Neural cell (in vitro differentiated cells): Measurements from ENCODE around the gene AP2A2. TPM values are rescaled to one million over a fixed set of nuclear protein-coding genes. Genes with fewer than 3 reads are reported as not detected.

ENCODE experiments used
- H2AFZ ChIP-seq: fragments of 200-600, 300-800 bp; sonication (generic), shearing (Covaris generic); 2 replicates; pipeline ENCODE4 v1.6.0; 2014; ENCODE audit warnings: low read depth, mild to moderate bottlenecking, antibody characterized with exemption, low read length, moderate library complexity
- H3F3A ChIP-seq: fragments of 200-600 bp; shearing (Covaris generic); 2 replicates; pipeline ENCODE4 v1.6.1; 2016; ENCODE audit warnings: mild to moderate bottlenecking, moderate library complexity, mixed read lengths, antibody characterized with exemption, low read length; ENCODE audit not compliant: insufficient read depth, poor library complexity, severe bottlenecking
- H3K27ac ChIP-seq: fragments of 200-600, 300-800 bp; sonication (generic), shearing (Covaris generic); 2 replicates; pipeline ENCODE4 v1.5.1; 2014; ENCODE audit warnings: mild to moderate bottlenecking, low read length, moderate library complexity
- H3K27me3 ChIP-seq: fragments of 300-800, 200-600 bp; sonication (generic), shearing (Covaris generic); 2 replicates; pipeline ENCODE4 v1.6.0; 2014; ENCODE audit warnings: mild to moderate bottlenecking, low read depth, low read length, moderate library complexity; ENCODE audit not compliant: insufficient read depth
- H3K36me3 ChIP-seq: fragments of 300-800, 200-600 bp; sonication (generic), shearing (Covaris generic); 2 replicates; pipeline ENCODE4 v1.5.1; 2014; ENCODE audit warnings: mild to moderate bottlenecking, antibody characterized with exemption, low read length, moderate library complexity; ENCODE audit not compliant: insufficient read depth
- H3K4me2 ChIP-seq: fragments of 300-800, 200-600 bp; sonication (generic), shearing (Covaris generic); 2 replicates; pipeline ENCODE4 v1.6.0; 2014; ENCODE audit warnings: mild to moderate bottlenecking, low read length
- H3K4me3 ChIP-seq: fragments of 300-800, 200-600 bp; sonication (generic), shearing (Covaris generic); 2 replicates; pipeline ENCODE4 v1.5.1; 2014; ENCODE audit warnings: mild to moderate bottlenecking, low read length, moderate library complexity
- H3K79me2 ChIP-seq: fragments of 200-600 bp; shearing (Covaris generic); replicated peaks from 2 replicates; pipeline ENCODE4 v1.6.0; 2014; ENCODE audit warnings: mild to moderate bottlenecking, low read length, moderate library complexity; ENCODE audit not compliant: insufficient read depth
- H3K9ac ChIP-seq: fragments of 300-800, 200-600 bp; sonication (generic), shearing (Covaris generic); 2 replicates; pipeline ENCODE4 v1.6.1; 2016; ENCODE audit warnings: mild to moderate bottlenecking, low read length, mixed read lengths
- H3K9me2 ChIP-seq: fragments of 200-600 bp; shearing (Covaris generic); 2 replicates; pipeline ENCODE4 v1.6.1; 2016; ENCODE audit warnings: mild to moderate bottlenecking, low read length, mixed read lengths; ENCODE audit not compliant: insufficient read depth
- H3K9me3 ChIP-seq: fragments of 200-600, 300-800 bp; sonication (generic), shearing (Covaris generic); 2 replicates; pipeline ENCODE4 v1.6.1; 2016; ENCODE audit warnings: mild to moderate bottlenecking, mixed run types, low read length, moderate library complexity, mixed read lengths
- H4K20me1 ChIP-seq: fragments of 200-600 bp; shearing (Covaris generic); 2 replicates; pipeline ENCODE4 v1.6.1; 2016; ENCODE audit warnings: mild to moderate bottlenecking, mixed run types; ENCODE audit not compliant: insufficient read depth
- CTCF ChIP-seq: fragments of 450-650 bp; IDR thresholded peaks from 2 replicates; pipeline ENCODE4 v1.5.1; 2014; ENCODE audit warnings: antibody characterized with exemption, mild to moderate bottlenecking, moderate library complexity; ENCODE audit not compliant: poor library complexity, severe bottlenecking
- EP300 ChIP-seq: fragments of 450-650 bp; conservative IDR thresholded peaks from 2 replicates; pipeline ENCODE4 v1.6.1; 2014; ENCODE audit warnings: antibody characterized with exemption, mild to moderate bottlenecking, moderate library complexity; ENCODE audit not compliant: poor library complexity, severe bottlenecking
- EZH2 ChIP-seq: fragments of 200-600, 300-800 bp; shearing (Covaris generic), sonication (generic); IDR thresholded peaks from 2 replicates; pipeline ENCODE4 v1.6.1; 2014; ENCODE audit warnings: antibody characterized with exemption, low read length, borderline replicate concordance, mild to moderate bottlenecking; ENCODE audit not compliant: insufficient read depth, poor library complexity, severe bottlenecking
- MXI1 ChIP-seq: fragments of 450-650 bp; conservative IDR thresholded peaks from 2 replicates; pipeline ENCODE4 v1.6.1; 2014; ENCODE audit warnings: antibody characterized with exemption, mild to moderate bottlenecking; ENCODE audit not compliant: poor library complexity, severe bottlenecking
- POLR2AphosphoS5 ChIP-seq: IDR thresholded peaks from 2 replicates; pipeline ENCODE4 v1.6.1; 2012
- RAD21 ChIP-seq: fragments of 450-650 bp; conservative IDR thresholded peaks from 2 replicates; pipeline ENCODE4 v1.6.1; 2014; ENCODE audit warnings: antibody characterized with exemption, mild to moderate bottlenecking, moderate library complexity
- SMC3 ChIP-seq: fragments of 450-650 bp; conservative IDR thresholded peaks from 2 replicates; pipeline ENCODE4 v1.6.1; 2014; ENCODE audit warnings: antibody characterized with exemption, mild to moderate bottlenecking, moderate library complexity; ENCODE audit not compliant: poor library complexity
- TAF1 ChIP-seq: IDR thresholded peaks from 2 replicates; pipeline ENCODE4 v1.6.1; 2012; ENCODE audit warnings: low read depth
- polyA plus RNA-seq: library from polyadenylated mRNA; depleted of rRNA; stranded (reverse); fragments of >200 nt; gene quantifications from 2 replicates; pipeline ENCODE4 v1.2.3, GENCODE V29; 2014
- TF ChIP-seq, protein P1 (sequence below): IDR thresholded peaks from 2 replicates; pipeline ENCODE4 v1.6.1; 2012; ENCODE audit warnings: borderline replicate concordance

Gene AP2A2
- polyA plus RNA-seq, 1 donor from 2014 or later = 46.5 TPM

DNA sequence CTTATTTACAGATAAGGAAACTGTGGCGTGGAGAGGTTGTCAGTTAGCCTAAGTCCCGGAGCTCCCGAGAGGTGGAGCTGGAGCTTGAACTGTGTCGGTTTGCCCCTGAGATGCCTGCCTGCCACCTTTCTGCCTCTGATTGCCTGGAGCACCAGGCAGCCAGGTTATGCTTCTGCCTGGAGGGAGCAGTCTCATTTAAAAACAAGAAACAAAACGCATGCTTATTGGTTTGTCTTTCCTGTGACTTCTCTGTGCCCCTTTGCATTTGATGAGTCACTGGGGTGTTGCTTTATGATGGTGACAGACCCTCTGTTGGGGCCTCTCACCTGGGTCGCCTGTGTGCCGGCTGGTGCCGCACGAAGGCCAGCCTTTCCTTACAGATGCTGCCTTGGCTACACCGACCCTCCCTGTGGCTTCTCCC is 12.2 kb downstream of the AP2A2 start:
- no peaks in the 10 kb centered on the region for H3F3A ChIP-seq
- H3K9ac ChIP-seq = no peak overlapping the region

GRCh38 chr11:940496-941135 is 14.9 kb downstream of the AP2A2 start:
- Histone ChIP-seq H3K4me2 (no peak overlapping the region), H3K27ac (no peak overlapping the region)

More for the DNA sequence above, 12.2 kb downstream of the AP2A2 start:
- H3K4me2 ChIP-seq = no peak overlapping the region
- no peaks in the 10 kb centered on the region for H3K36me3 ChIP-seq
- TF ChIP-seq, protein P1, sequence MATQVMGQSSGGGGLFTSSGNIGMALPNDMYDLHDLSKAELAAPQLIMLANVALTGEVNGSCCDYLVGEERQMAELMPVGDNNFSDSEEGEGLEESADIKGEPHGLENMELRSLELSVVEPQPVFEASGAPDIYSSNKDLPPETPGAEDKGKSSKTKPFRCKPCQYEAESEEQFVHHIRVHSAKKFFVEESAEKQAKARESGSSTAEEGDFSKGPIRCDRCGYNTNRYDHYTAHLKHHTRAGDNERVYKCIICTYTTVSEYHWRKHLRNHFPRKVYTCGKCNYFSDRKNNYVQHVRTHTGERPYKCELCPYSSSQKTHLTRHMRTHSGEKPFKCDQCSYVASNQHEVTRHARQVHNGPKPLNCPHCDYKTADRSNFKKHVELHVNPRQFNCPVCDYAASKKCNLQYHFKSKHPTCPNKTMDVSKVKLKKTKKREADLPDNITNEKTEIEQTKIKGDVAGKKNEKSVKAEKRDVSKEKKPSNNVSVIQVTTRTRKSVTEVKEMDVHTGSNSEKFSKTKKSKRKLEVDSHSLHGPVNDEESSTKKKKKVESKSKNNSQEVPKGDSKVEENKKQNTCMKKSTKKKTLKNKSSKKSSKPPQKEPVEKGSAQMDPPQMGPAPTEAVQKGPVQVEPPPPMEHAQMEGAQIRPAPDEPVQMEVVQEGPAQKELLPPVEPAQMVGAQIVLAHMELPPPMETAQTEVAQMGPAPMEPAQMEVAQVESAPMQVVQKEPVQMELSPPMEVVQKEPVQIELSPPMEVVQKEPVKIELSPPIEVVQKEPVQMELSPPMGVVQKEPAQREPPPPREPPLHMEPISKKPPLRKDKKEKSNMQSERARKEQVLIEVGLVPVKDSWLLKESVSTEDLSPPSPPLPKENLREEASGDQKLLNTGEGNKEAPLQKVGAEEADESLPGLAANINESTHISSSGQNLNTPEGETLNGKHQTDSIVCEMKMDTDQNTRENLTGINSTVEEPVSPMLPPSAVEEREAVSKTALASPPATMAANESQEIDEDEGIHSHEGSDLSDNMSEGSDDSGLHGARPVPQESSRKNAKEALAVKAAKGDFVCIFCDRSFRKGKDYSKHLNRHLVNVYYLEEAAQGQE = no peak
- TF ChIP-seq RAD21 = no peak
- TF ChIP-seq TAF1 = no peak
- no peak for TF ChIP-seq POLR2AphosphoS5
- TF ChIP-seq EP300 = no peak
- TF ChIP-seq CTCF = no peak
- no peak for TF ChIP-seq SMC3
- no peak for TF ChIP-seq MXI1
- TF ChIP-seq EZH2 = no peak
- H3K9me3 ChIP-seq = no peaks in the 10 kb centered on the region
- H4K20me1 ChIP-seq = no peaks in the 10 kb centered on the region
- H3K27ac ChIP-seq = no peak overlapping the region
- H3K4me3 ChIP-seq = no peak overlapping the region
- peaks cover 74% of the 10 kb centered on the region for H3K79me2 ChIP-seq
- no peaks in the 10 kb centered on the region for H3K9me2 ChIP-seq
- H3K27me3 ChIP-seq = no peaks in the 10 kb centered on the region
- no peak overlapping the region for H2AFZ ChIP-seq

More at GRCh38 chr11:940496-941135, 14.9 kb downstream of the AP2A2 start:
- H3K27me3 ChIP-seq = no peaks in the 10 kb centered on the region
- H2AFZ ChIP-seq = no peak overlapping the region
- H3K36me3 ChIP-seq = no peaks in the 10 kb centered on the region
- no peak overlapping the region for H3K9ac ChIP-seq
- H3K9me3 ChIP-seq = no peaks in the 10 kb centered on the region
- no peaks in the 10 kb centered on the region for H3F3A ChIP-seq
- peaks cover 66% of the 10 kb centered on the region for H3K79me2 ChIP-seq
- no peak for TF ChIP-seq CTCF
- no peak for TF ChIP-seq EP300
- TF ChIP-seq POLR2AphosphoS5 = no peak
- H3K9me2 ChIP-seq = no peaks in the 10 kb centered on the region
- H4K20me1 ChIP-seq = no peaks in the 10 kb centered on the region
- H3K4me3 ChIP-seq = no peak overlapping the region
